ENCODE results near the gene TAF8.

The TAF8 gene

GRCh38 chr6:42100029-42100901 lies 49.9 kb downstream of the TAF8 start:
- DNase-seq, result no peak

GRCh38 chr6:42101186-42101657 lies 50.9 kb downstream of the TAF8 start:
- no peak for DNase-seq

GRCh38 chr6:42103216-42103615 lies 52.9 kb downstream of the TAF8 start:
- DNase-seq, result no peak

GRCh38 chr6:42103753-42104094 lies 53.4 kb downstream of the TAF8 start:
- no peak for DNase-seq

- no peak for DNase-seq
These were observed 53.9 kb downstream of the TAF8 start for GRCh38 chr6:42104095-42104803.

GRCh38 chr6:42104804-42105125 lies 54.4 kb downstream of the TAF8 start:
- DNase-seq, result no peak

GRCh38 chr6:42105156-42105648 lies 54.9 kb downstream of the TAF8 start:
- no peak for DNase-seq

GRCh38 chr6:42105709-42106108 lies 55.4 kb downstream of the TAF8 start:
- DNase-seq, result no peak

- no peak for DNase-seq
These were observed 56.0 kb downstream of the TAF8 start for GRCh38 chr6:42106112-42107023.

GRCh38 chr6:42108071-42108470 lies 57.7 kb downstream of the TAF8 start:
- DNase-seq, result no peak

GRCh38 chr6:42110683-42111082 lies 60.4 kb downstream of the TAF8 start:
- no peak for DNase-seq

- DNase-seq, result no peak
These were observed 62.0 kb downstream of the TAF8 start for GRCh38 chr6:42112351-42112750.

- no peak for DNase-seq
These were observed 63.8 kb downstream of the TAF8 start for GRCh38 chr6:42113936-42114636.

- DNase-seq, result no peak
These were observed 67.5 kb downstream of the TAF8 start for GRCh38 chr6:42117843-42118161.

- DNase-seq, result no peak
These were observed 68.1 kb downstream of the TAF8 start for GRCh38 chr6:42118162-42119001.

- DNase-seq, result no peak
These were observed 70.9 kb downstream of the TAF8 start for GRCh38 chr6:42120895-42121865.

GRCh38 chr6:42123379-42124103 lies 73.2 kb downstream of the TAF8 start:
- no peak for DNase-seq

GRCh38 chr6:42124223-42124836 lies 74.0 kb downstream of the TAF8 start:
- no peak for DNase-seq

- no peak for DNase-seq
These were observed 74.9 kb downstream of the TAF8 start for GRCh38 chr6:42125231-42125630.
